DOHH2 (cell line): Measurements from ENCODE around the gene COL9A3.

Source experiments
- H3F3A ChIP-seq: fragments of 200-600 bp; sonication (generic), shearing (Covaris generic); 2 replicates; pipeline ENCODE4 v1.6.0; 2016; ENCODE audit warnings: antibody characterized with exemption, mild to moderate bottlenecking; ENCODE audit not compliant: control insufficient read depth, insufficient read depth
- H3K27ac ChIP-seq: fragments of 200-600 bp; sonication (generic); 2 replicates; pipeline ENCODE4 v1.5.1; 2014; ENCODE audit warnings: low read depth, mild to moderate bottlenecking, low read length, moderate library complexity
- H3K27me3 ChIP-seq: fragments of 200-600 bp; sonication (generic); 2 replicates; pipeline ENCODE4 v1.6.1; 2014; ENCODE audit warnings: mild to moderate bottlenecking, low read length, mixed read lengths; ENCODE audit not compliant: control insufficient read depth
- H3K36me3 ChIP-seq: fragments of 200-600 bp; sonication (generic); 2 replicates; pipeline ENCODE4 v1.6.1; 2014; ENCODE audit warnings: mild to moderate bottlenecking, low read length, moderate library complexity, mixed read lengths; ENCODE audit not compliant: control insufficient read depth
- H3K4me1 ChIP-seq: fragments of 200-600 bp; sonication (generic); 2 replicates; pipeline ENCODE4 v1.6.1; 2014; ENCODE audit warnings: mild to moderate bottlenecking, low read length, mixed read lengths; ENCODE audit not compliant: control insufficient read depth
- H3K4me2 ChIP-seq: fragments of 200-600 bp; sonication (generic); 2 replicates; pipeline ENCODE4 v1.6.0; 2014; ENCODE audit warnings: mild to moderate bottlenecking, low read length, moderate library complexity
- H3K4me3 ChIP-seq: fragments of 200-600 bp; sonication (generic); 2 replicates; pipeline ENCODE4 v1.5.1; 2014; ENCODE audit warnings: mild to moderate bottlenecking, low read length, mixed read lengths
- H3K79me2 ChIP-seq: fragments of 200-600 bp; sonication (generic); 2 replicates; pipeline ENCODE4 v1.6.1; 2014; ENCODE audit warnings: mild to moderate bottlenecking, low read length, mixed read lengths; ENCODE audit not compliant: control insufficient read depth
- H3K9me2 ChIP-seq: fragments of 200-600 bp; sonication (generic); replicated peaks from 2 replicates; pipeline ENCODE4 v1.6.1; 2014; ENCODE audit warnings: mild to moderate bottlenecking, low read length, mixed read lengths; ENCODE audit not compliant: control insufficient read depth
- H3K9me3 ChIP-seq: fragments of 200-600 bp; sonication (generic); 2 replicates; pipeline ENCODE4 v1.6.1; 2014; ENCODE audit warnings: antibody characterized with exemption, low read length, mixed read lengths; ENCODE audit not compliant: control insufficient read depth, insufficient read depth
- H4K20me1 ChIP-seq: fragments of 200-600 bp; sonication (generic); 2 replicates; pipeline ENCODE4 v1.6.0; 2014; ENCODE audit warnings: low read depth, mild to moderate bottlenecking, antibody characterized with exemption, low read length, moderate library complexity; ENCODE audit not compliant: control insufficient read depth, insufficient read depth
- EZH2phosphoT487 ChIP-seq: fragments of 200-600 bp; sonication (generic); IDR thresholded peaks from 2 replicates; pipeline ENCODE4 v1.6.1; 2017; ENCODE audit warnings: borderline replicate concordance, mild to moderate bottlenecking, antibody characterized with exemption, low read length, moderate library complexity, mixed read lengths
- TF ChIP-seq, protein P1 (sequence below): fragments of 200-600 bp; sonication (generic); IDR thresholded peaks from one replicate; pipeline ENCODE4 v1.5.1; 2014; ENCODE audit warnings: antibody characterized with exemption, mild to moderate bottlenecking, low read depth, low read length; ENCODE audit not compliant: poor library complexity, severe bottlenecking

COL9A3 gene

DNA sequence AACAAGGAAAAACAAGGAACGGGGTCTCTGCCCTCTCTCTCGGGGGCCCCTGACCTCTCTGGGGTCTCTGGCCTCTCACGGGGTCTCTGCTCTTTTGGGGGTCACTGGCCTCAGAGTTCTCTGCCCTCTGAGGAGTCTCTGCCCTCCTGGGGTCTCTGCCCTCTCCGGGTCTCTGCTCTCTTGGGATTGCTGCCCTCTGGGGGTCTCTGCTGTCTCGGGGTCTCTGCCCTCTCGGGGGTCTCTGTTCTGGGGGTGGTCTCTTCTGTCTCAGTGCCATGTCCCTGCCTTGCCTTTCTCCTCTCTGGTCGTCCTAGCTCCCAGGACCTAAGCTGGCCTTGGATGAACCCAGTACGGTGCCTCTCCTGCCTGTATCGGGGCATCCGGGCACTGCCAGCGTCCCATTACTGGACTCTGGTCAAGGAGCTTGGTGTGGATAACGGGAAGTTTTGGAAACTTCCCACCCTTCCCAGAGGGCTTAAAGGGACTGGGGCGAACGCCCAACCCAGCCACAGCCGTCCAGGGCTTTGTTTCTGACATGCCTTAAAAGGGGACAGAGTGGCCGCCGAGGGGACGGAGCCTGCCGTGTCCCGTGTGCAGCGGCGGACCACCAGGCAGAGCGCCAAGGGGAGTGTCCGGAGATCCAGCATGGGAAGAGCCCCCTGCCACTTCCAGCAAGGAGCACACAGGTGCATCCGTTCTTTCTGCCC, 45.3 kb upstream of the COL9A3 start:
- no peaks in the 10 kb centered on the region for H3F3A ChIP-seq
- TF ChIP-seq EZH2phosphoT487, result no peak
- TF ChIP-seq, protein P1, sequence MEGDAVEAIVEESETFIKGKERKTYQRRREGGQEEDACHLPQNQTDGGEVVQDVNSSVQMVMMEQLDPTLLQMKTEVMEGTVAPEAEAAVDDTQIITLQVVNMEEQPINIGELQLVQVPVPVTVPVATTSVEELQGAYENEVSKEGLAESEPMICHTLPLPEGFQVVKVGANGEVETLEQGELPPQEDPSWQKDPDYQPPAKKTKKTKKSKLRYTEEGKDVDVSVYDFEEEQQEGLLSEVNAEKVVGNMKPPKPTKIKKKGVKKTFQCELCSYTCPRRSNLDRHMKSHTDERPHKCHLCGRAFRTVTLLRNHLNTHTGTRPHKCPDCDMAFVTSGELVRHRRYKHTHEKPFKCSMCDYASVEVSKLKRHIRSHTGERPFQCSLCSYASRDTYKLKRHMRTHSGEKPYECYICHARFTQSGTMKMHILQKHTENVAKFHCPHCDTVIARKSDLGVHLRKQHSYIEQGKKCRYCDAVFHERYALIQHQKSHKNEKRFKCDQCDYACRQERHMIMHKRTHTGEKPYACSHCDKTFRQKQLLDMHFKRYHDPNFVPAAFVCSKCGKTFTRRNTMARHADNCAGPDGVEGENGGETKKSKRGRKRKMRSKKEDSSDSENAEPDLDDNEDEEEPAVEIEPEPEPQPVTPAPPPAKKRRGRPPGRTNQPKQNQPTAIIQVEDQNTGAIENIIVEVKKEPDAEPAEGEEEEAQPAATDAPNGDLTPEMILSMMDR, result no peak
- H3K27ac ChIP-seq, result no peak overlapping the region
- H3K9me3 ChIP-seq, result no peaks in the 10 kb centered on the region
- H3K4me1 ChIP-seq, result peaks cover 15% of the 10 kb centered on the region
- no peaks in the 10 kb centered on the region for H3K27me3 ChIP-seq
- H3K79me2 ChIP-seq, result no peaks in the 10 kb centered on the region
- H4K20me1 ChIP-seq, result no peaks in the 10 kb centered on the region
- H3K4me2 ChIP-seq, result no peak overlapping the region
- no peaks in the 10 kb centered on the region for H3K36me3 ChIP-seq
- no peak overlapping the region for H3K4me3 ChIP-seq
- H3K9me2 ChIP-seq, result no peaks in the 10 kb centered on the region

DNA sequence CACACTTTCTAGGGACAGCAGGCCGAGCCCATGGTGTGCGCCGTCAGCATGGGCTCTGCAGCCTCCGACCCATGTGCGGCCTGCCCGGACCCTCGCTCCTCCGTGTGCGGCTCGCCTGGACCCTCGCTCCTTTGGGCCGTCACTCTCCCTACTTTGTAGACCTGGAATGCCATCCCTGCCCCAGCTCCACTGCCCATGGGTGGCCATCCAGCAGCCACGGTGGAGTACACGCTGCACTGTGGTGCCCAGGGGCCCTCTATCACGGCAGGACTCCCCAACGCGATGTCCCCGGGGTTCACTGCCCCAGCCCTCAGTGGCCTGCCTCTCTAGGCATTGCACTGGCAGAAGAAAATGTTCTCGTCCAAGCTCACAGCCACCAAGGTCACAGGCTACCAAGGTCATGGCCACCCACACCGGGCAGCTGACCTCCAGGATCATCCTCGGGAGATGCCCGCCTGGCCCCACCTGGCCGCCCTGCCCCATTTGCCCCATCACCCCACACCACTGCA, 44.7 kb upstream of the COL9A3 start:
- H3K9me2 ChIP-seq, result no peaks in the 10 kb centered on the region
- peaks cover 20% of the 10 kb centered on the region for H3K4me1 ChIP-seq
- H3K9me3 ChIP-seq, result no peaks in the 10 kb centered on the region
- H3F3A ChIP-seq, result no peaks in the 10 kb centered on the region
- no peaks in the 10 kb centered on the region for H3K27me3 ChIP-seq
- no peaks in the 10 kb centered on the region for H3K79me2 ChIP-seq
- H3K36me3 ChIP-seq, result no peaks in the 10 kb centered on the region
- H3K27ac ChIP-seq, result no peak overlapping the region
- TF ChIP-seq EZH2phosphoT487, result no peak
- TF ChIP-seq, protein P1, result no peak
- H4K20me1 ChIP-seq, result no peaks in the 10 kb centered on the region
- H3K4me2 ChIP-seq, result no peak overlapping the region
- no peak overlapping the region for H3K4me3 ChIP-seq

DNA sequence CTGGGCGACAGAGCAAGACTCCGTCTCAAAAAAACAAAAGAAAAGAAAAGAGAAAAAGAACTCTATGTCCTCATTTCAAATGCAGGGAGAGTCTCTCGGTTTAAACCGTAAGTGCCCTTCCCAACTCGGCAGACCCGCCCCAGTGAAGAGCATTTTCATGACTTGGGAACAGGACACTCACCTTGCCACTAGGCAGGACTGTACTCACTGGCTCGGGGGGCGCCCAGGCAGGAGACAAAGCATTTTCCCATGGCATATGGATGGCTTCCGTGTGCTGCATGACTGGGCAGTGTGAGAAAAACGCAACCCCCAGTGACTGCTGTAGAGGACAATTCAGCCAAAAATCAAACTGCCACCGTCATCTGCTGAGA, 44.2 kb upstream of the COL9A3 start:
- Histone ChIP-seq H3K27me3 (no peaks in the 10 kb centered on the region), H3K79me2 (no peaks in the 10 kb centered on the region), H3K4me3 (no peak overlapping the region), H3K9me2 (no peaks in the 10 kb centered on the region), H3K27ac (no peak overlapping the region), H4K20me1 (no peaks in the 10 kb centered on the region), H3F3A (no peaks in the 10 kb centered on the region), H3K4me1 (peaks cover 25% of the 10 kb centered on the region), H3K9me3 (no peaks in the 10 kb centered on the region), H3K4me2 (no peak overlapping the region), H3K36me3 (no peaks in the 10 kb centered on the region)
- TF ChIP-seq EZH2phosphoT487, result no peak
- TF ChIP-seq, protein P1, result no peak
